NCI-H2107 treated with DMSO at 0.1 percent for 48 hours (cell line): ENCODE results near the gene RORB.
A peak's percentile ranks its signal among the peaks of the same experiment; 100 is the strongest.

Experiments used
- DNase-seq: peaks from one replicate; lab custom pipeline; 2025; ENCODE audit not compliant: unreplicated experiment; lab: John Stamatoyannopoulos, UW

Gene RORB

GRCh38 chr9:74496819-74497747 lies at the start of gene RORB:
TSS of gene RORB (plus strand) at chr9:74497335. CDS start at chr9:74497977, 642 bp downstream.
- DNase-seq = peak; percentile 43

DNA sequence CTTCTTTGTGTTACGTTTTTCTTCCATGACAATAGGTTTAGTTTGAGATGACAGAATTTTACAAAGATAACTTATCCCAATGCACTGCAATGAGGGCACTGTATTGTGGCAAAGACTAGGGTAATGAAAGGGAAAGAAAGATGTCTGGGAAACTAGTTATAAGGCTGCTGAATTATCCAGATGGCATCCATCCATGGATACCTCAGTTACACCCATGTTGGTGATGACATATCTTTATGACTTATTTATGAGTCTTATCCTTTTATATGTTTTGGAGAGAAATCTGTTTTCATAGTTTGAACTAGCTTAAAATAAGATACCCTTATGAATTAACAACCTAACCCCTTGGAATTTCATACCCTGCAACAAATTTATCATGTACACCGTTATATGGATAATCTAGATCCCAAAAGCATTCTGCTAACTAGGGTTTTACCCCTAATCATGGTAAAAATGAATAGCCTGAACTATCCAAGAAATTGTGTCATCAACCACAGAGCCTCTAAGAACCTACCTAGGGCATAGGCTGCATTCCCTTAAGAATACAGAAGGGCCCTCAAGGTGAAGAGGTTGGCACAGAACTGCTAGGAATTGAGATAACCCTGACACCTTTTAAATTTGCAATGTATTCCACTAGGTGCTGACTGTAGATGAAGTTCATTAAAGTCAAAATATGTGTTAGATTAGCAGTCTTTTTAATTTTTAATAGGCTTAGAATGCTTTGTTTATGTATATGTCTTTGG lies 49.5 kb upstream of the RORB start:
- DNase-seq = no peak

GRCh38 chr9:74449060-74449459 lies 48.1 kb upstream of the RORB start:
- DNase-seq = no peak

GRCh38 chr9:74458832-74459231 lies 38.3 kb upstream of the RORB start:
- DNase-seq = no peak

- no peak for DNase-seq
Observed at GRCh38 chr9:74463825-74464224, 33.3 kb upstream of the RORB start.

DNA sequence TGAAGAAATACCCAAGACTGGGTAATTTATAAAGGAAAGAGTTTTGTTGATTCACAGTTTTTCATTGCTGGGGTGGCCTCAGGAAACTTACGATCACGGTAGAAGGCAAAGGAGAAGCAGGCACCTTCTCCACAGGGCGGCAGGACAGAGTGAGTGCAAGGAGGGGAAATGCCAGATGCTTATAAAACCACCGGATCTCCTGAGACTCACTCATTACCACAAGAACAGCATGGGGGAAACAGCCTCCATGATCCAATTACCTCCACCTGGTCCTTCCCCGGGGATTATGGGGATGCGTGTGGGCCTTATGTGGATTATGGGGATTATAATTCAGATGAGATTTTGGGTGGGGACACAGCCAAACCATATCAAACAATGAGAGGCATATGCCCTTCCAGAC lies 18.5 kb upstream of the RORB start:
- no peak for DNase-seq

- no peak for DNase-seq
Observed at GRCh38 chr9:74479711-74480110, 17.4 kb upstream of the RORB start.

DNA sequence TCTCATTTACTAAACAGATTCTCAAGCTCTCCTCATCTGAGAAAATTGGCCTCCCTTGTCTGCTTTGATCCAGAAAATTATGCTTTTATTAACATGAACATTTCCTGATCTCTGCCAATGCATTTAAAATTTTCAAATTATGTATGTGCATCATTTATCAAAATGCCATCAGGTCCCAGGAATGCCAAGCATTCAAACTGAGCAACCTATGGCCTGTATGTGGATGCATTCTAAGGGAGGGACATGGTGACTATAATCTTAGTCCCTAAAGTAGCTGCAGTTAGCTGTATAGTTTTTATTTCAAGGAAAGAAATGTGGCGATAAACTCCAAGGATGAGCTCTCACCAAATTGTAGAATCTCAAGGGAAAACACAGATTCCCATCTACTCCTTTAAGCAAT lies 9.7 kb upstream of the RORB start:
- DNase-seq = no peak

DNA sequence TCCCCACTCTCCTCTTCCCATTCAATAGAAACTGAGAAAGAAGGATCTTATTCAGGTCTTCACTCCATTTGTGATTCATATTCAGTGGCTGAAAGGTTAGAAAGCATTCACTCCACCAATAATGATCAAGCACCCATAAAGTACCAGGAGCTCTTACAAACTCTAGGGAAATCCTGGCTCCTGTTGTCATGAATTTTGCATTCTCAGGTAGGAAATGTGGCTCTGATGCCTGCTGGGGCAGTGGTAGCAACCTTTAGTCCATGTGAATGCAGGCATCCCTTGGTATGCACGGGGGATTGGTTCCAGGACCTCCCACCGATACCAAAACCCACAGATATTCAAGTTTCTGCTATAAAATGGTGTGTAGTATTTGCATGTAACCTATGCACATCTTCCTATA lies 3.6 kb upstream of the RORB start:
- no peak for DNase-seq

DNA sequence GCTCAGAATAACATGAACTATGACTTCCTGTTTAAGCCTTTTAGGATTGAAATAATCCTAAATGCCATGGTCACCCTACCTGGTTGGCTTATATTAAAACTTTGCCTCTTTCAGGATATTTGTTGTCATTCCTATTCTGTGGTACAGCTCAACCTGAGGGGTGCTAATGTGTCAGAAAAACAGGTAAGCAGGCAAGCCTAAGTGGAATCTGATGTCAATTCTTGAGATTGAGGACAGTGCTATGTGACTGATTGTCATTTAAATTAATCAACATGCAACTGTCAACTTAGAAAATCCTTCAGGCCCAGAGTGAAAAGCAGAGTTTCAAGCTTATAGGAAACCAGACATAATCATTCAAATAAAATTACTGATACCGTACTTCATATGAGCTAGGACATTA lies 2.6 kb upstream of the RORB start:
- no peak for DNase-seq

DNA sequence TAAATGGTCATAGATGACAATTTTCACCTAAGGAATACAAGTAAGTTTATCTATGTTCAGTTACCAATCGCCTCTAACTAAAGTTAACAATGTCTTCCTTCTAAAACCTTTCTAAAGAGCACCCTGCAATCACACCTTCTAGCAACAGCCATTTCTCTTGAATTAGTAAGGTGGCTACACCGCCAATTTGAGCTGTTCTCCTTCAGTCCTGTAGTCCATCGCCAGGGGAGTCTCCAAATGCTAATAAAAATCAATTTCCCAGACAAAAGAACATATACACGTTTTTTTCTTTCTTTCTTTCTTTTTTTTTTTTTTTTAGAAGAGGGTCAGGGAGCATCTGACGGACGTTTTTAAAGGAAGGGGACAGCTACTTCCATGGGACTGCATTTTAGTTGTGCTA lies 729 bp upstream of the RORB start:
- DNase-seq = no peak

DNA sequence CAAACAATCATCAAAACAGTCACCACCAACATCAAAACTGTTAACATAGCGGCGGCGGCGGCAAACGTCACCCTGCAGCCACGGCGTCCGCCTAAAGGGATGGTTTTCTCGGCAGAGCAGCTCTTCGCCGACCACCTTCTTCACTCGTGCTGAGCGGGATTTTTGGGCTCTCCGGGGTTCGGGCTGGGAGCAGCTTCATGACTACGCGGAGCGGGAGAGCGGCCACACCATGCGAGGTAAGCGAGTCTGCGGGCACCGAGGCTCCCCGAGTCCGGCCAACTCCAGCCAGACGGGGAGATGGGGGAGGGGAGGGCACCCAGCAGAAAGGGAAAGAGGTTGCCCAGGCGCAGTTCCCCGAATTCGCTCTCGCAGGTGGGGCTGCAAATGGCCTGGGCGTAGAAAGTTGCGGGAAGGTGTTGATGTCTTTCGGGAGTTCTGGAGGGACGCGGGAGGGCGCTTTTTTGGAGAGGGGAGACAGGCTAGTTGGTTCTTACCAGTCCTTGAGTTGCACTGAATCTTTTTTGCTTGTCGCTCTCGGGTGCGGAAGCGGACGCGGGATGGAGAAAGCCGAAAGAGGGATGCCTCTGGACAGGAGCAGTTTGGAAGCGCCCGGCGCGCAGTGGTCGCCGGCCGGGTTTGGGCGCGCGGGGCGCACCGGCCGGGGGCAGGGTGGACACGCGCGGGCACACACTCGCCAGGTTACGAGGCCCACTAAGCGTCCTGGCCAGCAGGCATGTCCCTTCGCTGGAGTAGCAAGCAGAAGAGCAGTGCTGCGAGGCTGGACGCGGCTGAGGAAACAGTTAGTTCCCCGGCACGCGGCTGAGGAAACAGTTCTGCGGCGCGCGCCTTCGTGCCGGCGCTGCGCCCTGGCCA lies 849 bp downstream of the RORB start:
- peak; percentile 1 for DNase-seq

DNA sequence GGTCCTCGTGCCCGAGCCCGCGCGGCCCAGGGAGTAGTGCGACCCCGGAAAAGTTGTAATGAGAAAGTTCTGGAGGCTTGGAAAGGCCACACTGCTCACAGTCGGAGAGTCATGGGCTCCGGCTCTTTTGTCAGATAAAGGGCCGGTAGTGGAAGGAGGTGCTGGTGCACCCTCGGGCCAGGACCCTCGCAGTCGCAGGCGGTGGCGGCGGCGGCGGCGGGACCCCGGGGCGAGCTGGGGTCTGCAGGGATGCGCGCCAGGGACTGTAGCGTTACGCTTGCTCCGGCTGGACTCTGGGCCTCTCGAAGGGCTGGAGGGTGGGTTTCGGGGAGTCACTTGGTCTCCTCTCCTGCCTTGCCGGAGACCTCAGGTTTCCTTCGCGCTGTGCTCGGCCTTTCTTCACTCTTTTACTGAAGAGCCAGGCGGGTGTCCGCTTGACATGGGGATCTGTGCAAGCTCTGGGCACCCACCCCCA lies 1.5 kb downstream of the RORB start:
- DNase-seq = no peak

DNA sequence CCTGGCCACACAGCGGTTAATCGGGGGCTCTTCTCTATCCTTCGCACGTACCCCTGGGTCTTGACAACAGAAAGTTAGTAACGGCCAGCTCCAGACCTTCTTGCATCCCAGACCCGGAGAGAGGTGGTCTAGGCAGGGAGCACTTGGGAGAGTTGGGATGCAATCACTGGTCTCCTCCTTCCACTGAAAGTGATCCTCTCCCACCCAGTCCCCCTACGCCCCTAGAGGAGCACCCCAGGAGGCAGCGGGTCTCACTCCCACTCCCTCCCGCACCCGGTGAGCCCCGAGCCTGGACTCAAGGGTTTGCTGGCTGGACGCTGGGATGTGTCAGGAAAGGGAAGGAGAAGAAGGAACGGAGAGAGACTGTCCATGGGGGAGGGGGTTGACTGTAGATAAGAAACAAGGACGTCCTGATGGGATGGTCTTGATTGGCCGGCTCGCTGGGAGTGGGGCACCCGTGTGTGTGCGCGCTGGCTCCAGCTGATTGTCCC lies 2.0 kb downstream of the RORB start:
- DNase-seq = no peak

DNA sequence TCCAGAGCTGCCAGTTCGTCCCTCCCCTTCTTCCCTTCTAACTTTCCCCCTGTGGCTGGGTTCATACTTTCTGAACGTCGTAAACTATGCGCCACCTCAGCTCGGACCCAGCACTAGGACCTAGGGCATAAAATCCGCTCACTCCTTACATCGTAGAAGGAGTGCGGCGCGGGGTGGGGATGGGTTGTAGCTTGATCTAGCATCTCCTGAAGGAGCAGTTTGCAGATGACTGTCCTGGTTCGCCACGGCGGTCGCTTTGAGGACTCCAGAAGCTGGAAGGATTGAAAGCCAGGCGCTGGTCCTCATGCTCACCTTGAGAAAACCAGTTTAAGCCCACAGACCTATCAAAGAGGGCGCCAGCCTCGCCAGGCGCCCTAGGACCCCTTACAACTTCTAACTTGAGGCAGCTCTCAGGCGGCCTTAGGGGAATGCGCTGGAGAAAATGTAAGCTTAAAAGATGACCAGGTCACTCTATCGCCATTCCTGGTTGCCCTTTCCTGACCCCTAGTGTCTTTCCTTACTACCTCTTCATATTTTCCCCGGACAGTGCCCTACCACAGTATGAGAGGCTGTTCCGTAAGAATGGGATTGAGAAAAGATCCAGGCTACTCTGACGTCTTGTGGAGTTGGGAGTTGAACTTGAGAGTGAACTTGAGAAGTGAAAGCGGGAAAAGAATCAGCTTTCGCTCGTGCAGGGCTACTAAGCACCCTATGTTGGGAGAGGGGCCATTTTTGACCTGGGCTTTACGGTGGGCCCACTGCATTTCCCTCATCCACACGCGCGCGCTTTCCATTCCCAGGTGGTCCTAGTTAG lies 2.8 kb downstream of the RORB start:
- DNase-seq = no peak

- no peak for DNase-seq
Observed at GRCh38 chr9:74500584-74500924, 3.4 kb downstream of the RORB start.

DNA sequence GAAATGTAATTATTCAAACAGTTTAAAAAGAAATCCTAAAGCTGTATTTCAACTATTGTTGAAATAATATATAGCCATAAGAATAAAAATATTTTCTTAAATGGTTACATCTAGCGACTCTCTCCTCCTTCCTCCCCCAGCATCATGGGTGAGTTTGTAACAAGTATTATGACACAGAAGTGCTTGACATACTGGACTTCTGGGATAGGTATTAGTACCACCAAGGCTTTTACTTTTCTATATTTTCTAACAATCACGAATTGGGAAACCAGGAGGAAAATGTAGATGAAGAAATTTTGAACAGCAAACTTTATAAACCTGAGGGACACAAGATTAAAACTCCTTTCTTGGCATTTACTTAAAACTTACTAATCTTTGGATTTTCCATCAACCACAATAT lies 4.4 kb downstream of the RORB start:
- DNase-seq = no peak

DNA sequence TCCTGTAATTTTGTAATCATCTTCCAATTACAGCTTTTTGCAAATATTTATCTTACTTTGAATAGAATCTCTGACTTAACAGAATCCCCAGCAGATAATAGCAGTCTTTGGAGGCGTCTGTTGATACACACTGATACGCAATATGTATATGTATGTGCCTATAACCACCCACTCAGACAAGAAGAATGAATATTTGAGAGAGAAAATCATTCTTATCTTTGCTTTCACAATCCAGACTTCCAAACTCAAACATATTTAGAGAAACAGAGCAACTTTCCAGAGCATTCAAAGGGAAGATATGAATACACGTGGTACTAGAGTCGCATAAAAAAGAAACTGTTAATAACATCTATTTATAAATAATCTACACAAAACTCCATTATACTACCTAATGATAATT lies 6.1 kb downstream of the RORB start:
- DNase-seq = no peak

DNA sequence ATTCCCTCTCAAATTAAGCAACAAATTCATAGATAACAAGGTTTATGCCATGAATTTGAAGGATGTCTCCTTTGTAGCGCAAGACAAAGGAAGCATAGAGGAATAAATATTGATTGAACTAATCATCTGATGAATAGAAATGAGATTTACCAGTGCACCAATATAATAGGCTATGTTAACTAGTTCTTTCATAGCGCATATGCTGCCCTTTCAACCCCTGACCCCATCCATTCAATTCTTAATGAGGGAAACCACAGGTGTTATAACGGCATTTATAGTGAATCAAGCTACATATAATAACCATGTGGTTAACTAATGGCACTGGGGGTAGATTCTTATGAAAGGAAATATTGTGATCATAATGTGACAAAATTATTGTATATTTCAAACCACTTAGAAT lies 6.5 kb downstream of the RORB start:
- DNase-seq = no peak

DNA sequence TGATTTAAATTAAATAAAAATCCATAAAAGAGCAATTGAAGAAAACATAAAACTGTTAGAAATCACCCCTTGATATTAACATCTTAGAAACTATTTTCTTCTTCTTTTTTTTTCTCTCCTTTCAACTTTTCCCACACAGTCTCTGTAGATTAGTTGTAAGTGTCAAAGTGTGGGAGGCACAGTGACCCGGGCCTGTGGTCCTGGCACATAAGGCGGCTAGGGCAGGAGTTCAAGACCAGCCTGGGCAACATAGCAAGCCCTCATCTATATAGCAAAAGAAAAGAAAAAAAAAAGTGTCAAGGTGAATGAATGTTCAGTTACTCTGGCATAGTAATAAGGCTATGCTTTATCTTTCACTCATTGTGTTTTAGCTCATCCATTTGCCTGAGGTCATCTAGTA lies 14.2 kb downstream of the RORB start:
- no peak for DNase-seq
